HG03097 (cell line): ENCODE measurements around the gene ITGA5.

Experiments used
- ATAC-seq: cut with Tn5 transposase; IDR thresholded peaks from one replicate; pipeline ENCODE4 v1.9.1; 2021; ENCODE audit not compliant: unreplicated experiment, low FRiP score

The ITGA5 gene

GRCh38 chr12:54412786-54413185 lies 6.3 kb downstream of the ITGA5 start:
- no peak for ATAC-seq

GRCh38 chr12:54412348-54412747 lies 6.7 kb downstream of the ITGA5 start:
- no peak for ATAC-seq

- no peak for ATAC-seq
These were observed 7.5 kb downstream of the ITGA5 start for GRCh38 chr12:54411391-54412241.

- ATAC-seq = no peak
These were observed 9.8 kb downstream of the ITGA5 start for GRCh38 chr12:54409267-54409666.

GRCh38 chr12:54407183-54407905 lies 11.7 kb downstream of the ITGA5 start:
- ATAC-seq = no peak

- ATAC-seq = no peak
These were observed 13.5 kb downstream of the ITGA5 start for GRCh38 chr12:54405573-54405972.

- ATAC-seq = no peak
These were observed 14.0 kb downstream of the ITGA5 start for GRCh38 chr12:54405106-54405505.

- ATAC-seq = no peak
These were observed 14.7 kb downstream of the ITGA5 start for GRCh38 chr12:54404061-54405004.

- ATAC-seq = no peak
These were observed 17.9 kb downstream of the ITGA5 start for GRCh38 chr12:54401119-54401518.

GRCh38 chr12:54398995-54399793 lies 19.9 kb downstream of the ITGA5 start:
- ATAC-seq = no peak

- ATAC-seq = no peak
These were observed 20.8 kb downstream of the ITGA5 start for GRCh38 chr12:54398218-54398617.

- ATAC-seq = no peak
These were observed 21.9 kb downstream of the ITGA5 start for GRCh38 chr12:54397157-54397556.

GRCh38 chr12:54395545-54395944 lies 23.5 kb downstream of the ITGA5 start:
- no peak for ATAC-seq

GRCh38 chr12:54394986-54395385 lies 24.1 kb downstream of the ITGA5 start:
- ATAC-seq = no peak

GRCh38 chr12:54394281-54394719 lies 24.8 kb downstream of the ITGA5 start:
- ATAC-seq = no peak

- ATAC-seq = no peak
These were observed 25.3 kb downstream of the ITGA5 start for GRCh38 chr12:54393743-54394142.

GRCh38 chr12:54393207-54393609 lies 25.9 kb downstream of the ITGA5 start:
- ATAC-seq = no peak

GRCh38 chr12:54392485-54393206 lies 26.4 kb downstream of the ITGA5 start:
- ATAC-seq = no peak
